ENCODE data around the gene WDR83. TPM values are rescaled to one million over a fixed set of nuclear protein-coding genes. Genes with fewer than 3 reads are reported as not detected.

Gene WDR83
- total and polyA plus RNA-seq, 2 experiments from 2014 or later = 12.5 to 18.5 TPM

DNA sequence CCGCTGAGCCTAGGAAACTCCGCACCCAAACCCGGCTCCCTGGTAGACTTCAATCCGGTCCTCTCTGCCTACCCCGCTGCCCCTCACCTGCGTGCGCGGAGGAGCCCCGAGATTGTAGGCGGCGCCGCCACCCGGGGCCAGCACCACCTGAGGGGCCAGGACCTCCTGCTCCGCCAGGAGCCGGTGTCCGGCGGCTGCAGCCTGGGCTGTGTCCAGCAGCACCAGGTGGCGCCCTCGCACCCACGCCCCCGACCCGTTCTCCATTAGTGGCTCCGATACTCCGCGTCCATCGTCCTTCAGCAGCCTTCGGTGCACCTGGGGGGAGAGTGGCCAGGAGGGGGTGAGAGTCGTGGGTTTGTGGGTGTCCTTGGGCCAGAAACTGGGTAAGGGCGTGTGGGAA lies 18.5 kb upstream of the WDR83 start:
- H3F3A ChIP-seq (replicated peaks; ENCODE audit: low read depth) = 0 out of 2 replicates have a peak, but pooled peaks cover 7% of the 10 kb centered on the region
- ATAC-seq = peak; percentile 68
- H3K79me2 ChIP-seq (replicated peaks; ENCODE audit: insufficient read depth) = no peaks in the 10 kb centered on the region
- H3K4me3 ChIP-seq = peak overlapping the region; percentile 53
- peaks cover 8% of the 10 kb centered on the region for H3K9me3 Mint-ChIP-seq
- no peak overlapping the region; the same call in 1 of the 2 replicates for H2AFZ ChIP-seq
- H3K27me3 ChIP-seq (ENCODE audit: insufficient read depth) = no peaks in the 10 kb centered on the region
- peaks cover 2% of the 10 kb centered on the region; the same call in 2 of the 3 replicates for H3K4me1 Mint-ChIP-seq
- H3K9me2 ChIP-seq (ENCODE audit: insufficient read depth) = no peaks in the 10 kb centered on the region
- no peak overlapping the region for H3K27ac Mint-ChIP-seq
- H3K36me3 Mint-ChIP-seq (ENCODE audit: low read depth) = peaks cover 21% of the 10 kb centered on the region
- H3K27me3 Mint-ChIP-seq (ENCODE audit: insufficient read depth, low read depth, poor library complexity) = peaks cover 17% of the 10 kb centered on the region
- peak overlapping the region; percentile 77 for H3K4me2 ChIP-seq
- H3K36me3 ChIP-seq (ENCODE audit: insufficient read depth) = no peaks in the 10 kb centered on the region
- H3K27ac ChIP-seq (ENCODE audit: low read depth) = no peak overlapping the region
- H3K4me1 ChIP-seq (ENCODE audit: insufficient read depth) = no peaks in the 10 kb centered on the region
- TF ChIP-seq, protein P1, sequence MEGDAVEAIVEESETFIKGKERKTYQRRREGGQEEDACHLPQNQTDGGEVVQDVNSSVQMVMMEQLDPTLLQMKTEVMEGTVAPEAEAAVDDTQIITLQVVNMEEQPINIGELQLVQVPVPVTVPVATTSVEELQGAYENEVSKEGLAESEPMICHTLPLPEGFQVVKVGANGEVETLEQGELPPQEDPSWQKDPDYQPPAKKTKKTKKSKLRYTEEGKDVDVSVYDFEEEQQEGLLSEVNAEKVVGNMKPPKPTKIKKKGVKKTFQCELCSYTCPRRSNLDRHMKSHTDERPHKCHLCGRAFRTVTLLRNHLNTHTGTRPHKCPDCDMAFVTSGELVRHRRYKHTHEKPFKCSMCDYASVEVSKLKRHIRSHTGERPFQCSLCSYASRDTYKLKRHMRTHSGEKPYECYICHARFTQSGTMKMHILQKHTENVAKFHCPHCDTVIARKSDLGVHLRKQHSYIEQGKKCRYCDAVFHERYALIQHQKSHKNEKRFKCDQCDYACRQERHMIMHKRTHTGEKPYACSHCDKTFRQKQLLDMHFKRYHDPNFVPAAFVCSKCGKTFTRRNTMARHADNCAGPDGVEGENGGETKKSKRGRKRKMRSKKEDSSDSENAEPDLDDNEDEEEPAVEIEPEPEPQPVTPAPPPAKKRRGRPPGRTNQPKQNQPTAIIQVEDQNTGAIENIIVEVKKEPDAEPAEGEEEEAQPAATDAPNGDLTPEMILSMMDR (conservative IDR thresholded peaks at IDR 0.05; ENCODE audit: low read depth in 2 of 2) = peak; percentile 54 to 76
- no peak for TF ChIP-seq NANOG (IDR thresholded peaks at IDR 0.05; ENCODE audit: borderline replicate concordance)
- no peaks in the 10 kb centered on the region for H4K20me1 ChIP-seq (replicated peaks; ENCODE audit: insufficient read depth)
- DNase-seq (ENCODE audit: low spot score) = peak; percentile 67
- H3K4me3 Mint-ChIP-seq = peak overlapping the region; percentile 21; the same call in 2 of the 3 replicates

DNA sequence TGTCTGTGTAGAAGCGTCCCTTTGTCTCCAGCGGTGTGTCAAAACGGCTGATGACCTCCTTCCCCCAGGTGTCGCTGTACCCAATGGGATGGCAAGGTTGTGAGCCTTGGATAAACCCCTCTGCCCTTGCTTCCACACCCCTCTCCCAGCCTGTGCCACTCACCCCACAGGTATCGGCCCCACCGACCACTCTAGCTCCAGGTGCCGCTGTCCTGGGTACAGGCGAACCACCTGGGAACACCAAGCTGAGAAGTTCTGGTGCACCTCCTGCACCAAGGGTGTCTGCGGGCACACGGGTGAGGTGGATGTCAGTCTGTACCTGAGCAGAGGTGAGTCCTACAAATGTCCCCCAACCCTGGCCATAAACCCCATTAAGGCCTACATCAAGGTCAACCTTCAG lies 16.7 kb upstream of the WDR83 start:
- Histone ChIP-seq H3K9me2 (ENCODE audit: insufficient read depth) (no peaks in the 10 kb centered on the region), H3K27me3 (ENCODE audit: insufficient read depth) (no peaks in the 10 kb centered on the region), H4K20me1 (replicated peaks; ENCODE audit: insufficient read depth) (no peaks in the 10 kb centered on the region), H3K79me2 (replicated peaks; ENCODE audit: insufficient read depth) (no peaks in the 10 kb centered on the region), H3F3A (replicated peaks; ENCODE audit: low read depth) (0 out of 2 replicates have a peak, but pooled peaks cover 7% of the 10 kb centered on the region), H3K4me3 (no peak overlapping the region), H3K4me2 (no peak overlapping the region), H3K36me3 (ENCODE audit: insufficient read depth) (peaks cover 6% of the 10 kb centered on the region; the same call in 1 of the 2 replicates), H3K4me1 (ENCODE audit: insufficient read depth) (no peaks in the 10 kb centered on the region), H2AFZ (no peak overlapping the region), H3K27ac (ENCODE audit: low read depth) (no peak overlapping the region)
- Mint-ChIP-seq H3K27ac (no peak overlapping the region), H3K4me3 (no peak overlapping the region), H3K4me1 (peaks cover 2% of the 10 kb centered on the region; the same call in 2 of the 3 replicates), H3K27me3 (ENCODE audit: insufficient read depth, low read depth, poor library complexity) (peaks cover 14% of the 10 kb centered on the region), H3K9me3 (peaks cover 8% of the 10 kb centered on the region), H3K36me3 (ENCODE audit: low read depth) (peaks cover 27% of the 10 kb centered on the region)
- no peak for TF ChIP-seq JUNB (IDR thresholded peaks at IDR 0.05; ENCODE audit: unreplicated experiment)
- TF ChIP-seq, protein P1 (conservative IDR thresholded peaks at IDR 0.05; ENCODE audit: low read depth in 2 of 2) = peak in 1 of 2 experiments; percentile 42; a peak in 2 of 4 replicates
- DNase-seq (ENCODE audit: low spot score) (no peak), ATAC-seq (no peak)

DNA sequence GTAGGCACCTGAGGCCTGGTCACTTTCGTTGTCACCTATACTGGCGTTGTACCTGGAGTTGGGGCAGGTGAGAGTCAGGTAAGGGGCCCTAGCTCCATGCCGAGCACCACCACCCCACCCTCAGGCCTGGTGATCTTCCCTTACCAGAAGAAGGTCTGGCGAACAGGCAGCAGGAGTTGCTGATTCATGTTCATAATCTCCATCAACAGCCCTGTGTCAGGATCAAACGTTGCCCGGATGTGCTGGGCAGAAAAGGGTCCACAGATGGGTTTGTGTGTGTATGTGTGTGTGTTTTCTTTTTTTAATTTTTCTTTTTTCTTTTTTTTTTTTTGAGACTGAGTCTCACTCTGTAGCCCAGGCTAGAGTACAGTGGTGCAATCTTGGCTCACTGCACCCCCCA lies 14.4 kb upstream of the WDR83 start:
- H3K9me2 ChIP-seq (ENCODE audit: insufficient read depth) = no peaks in the 10 kb centered on the region
- H3K4me2 ChIP-seq = no peak overlapping the region
- no peak for TF ChIP-seq ZNF114 (CRISPR knock-in tag; IDR thresholded peaks at IDR 0.05)
- TF ChIP-seq, protein P2, sequence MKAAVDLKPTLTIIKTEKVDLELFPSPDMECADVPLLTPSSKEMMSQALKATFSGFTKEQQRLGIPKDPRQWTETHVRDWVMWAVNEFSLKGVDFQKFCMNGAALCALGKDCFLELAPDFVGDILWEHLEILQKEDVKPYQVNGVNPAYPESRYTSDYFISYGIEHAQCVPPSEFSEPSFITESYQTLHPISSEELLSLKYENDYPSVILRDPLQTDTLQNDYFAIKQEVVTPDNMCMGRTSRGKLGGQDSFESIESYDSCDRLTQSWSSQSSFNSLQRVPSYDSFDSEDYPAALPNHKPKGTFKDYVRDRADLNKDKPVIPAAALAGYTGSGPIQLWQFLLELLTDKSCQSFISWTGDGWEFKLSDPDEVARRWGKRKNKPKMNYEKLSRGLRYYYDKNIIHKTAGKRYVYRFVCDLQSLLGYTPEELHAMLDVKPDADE (IDR thresholded peaks at IDR 0.05) = no peak
- no peak for TF ChIP-seq NANOG (IDR thresholded peaks at IDR 0.05; ENCODE audit: borderline replicate concordance)
- TF ChIP-seq EZH2 (IDR thresholded peaks at IDR 0.05; ENCODE audit: low read depth, unreplicated experiment) = no peak

More for the DNA sequence above, 14.4 kb upstream of the WDR83 start:
- H4K20me1 ChIP-seq (replicated peaks; ENCODE audit: insufficient read depth) = no peaks in the 10 kb centered on the region
- Mint-ChIP-seq H3K9me3 (peaks cover 8% of the 10 kb centered on the region; the same call in 2 of the 3 replicates), H3K27ac (no peak overlapping the region), H3K4me1 (peaks cover 5% of the 10 kb centered on the region), H3K4me3 (no peak overlapping the region), H3K27me3 (ENCODE audit: insufficient read depth, low read depth, poor library complexity) (peaks cover 11% of the 10 kb centered on the region), H3K36me3 (ENCODE audit: low read depth) (peaks cover 44% of the 10 kb centered on the region)
- no peaks in the 10 kb centered on the region for H3K27me3 ChIP-seq (ENCODE audit: insufficient read depth)
- no peak overlapping the region for H3K27ac ChIP-seq (ENCODE audit: low read depth)
- no peak overlapping the region for H3K4me3 ChIP-seq
- H3K36me3 ChIP-seq (ENCODE audit: insufficient read depth) = peaks cover 7% of the 10 kb centered on the region; the same call in 1 of the 2 replicates
- H3K79me2 ChIP-seq (replicated peaks; ENCODE audit: insufficient read depth) = no peaks in the 10 kb centered on the region
- H3K4me1 ChIP-seq (ENCODE audit: insufficient read depth) = no peaks in the 10 kb centered on the region
- H2AFZ ChIP-seq = no peak overlapping the region
- H3F3A ChIP-seq (replicated peaks; ENCODE audit: low read depth) = peaks cover 14% of the 10 kb centered on the region
- DNase-seq (ENCODE audit: low spot score) = no peak
- no peak for ATAC-seq
